ENCODE results near the gene SBK3. TPM values are rescaled to one million over a fixed set of nuclear protein-coding genes. Genes with fewer than 3 reads are reported as not detected.

SBK3 gene
- total and polyA plus RNA-seq, 10 of the 15 experiments (the other 5 are each of a cell fraction or from before 2014, with no cell fraction given) = not detected

DNA sequence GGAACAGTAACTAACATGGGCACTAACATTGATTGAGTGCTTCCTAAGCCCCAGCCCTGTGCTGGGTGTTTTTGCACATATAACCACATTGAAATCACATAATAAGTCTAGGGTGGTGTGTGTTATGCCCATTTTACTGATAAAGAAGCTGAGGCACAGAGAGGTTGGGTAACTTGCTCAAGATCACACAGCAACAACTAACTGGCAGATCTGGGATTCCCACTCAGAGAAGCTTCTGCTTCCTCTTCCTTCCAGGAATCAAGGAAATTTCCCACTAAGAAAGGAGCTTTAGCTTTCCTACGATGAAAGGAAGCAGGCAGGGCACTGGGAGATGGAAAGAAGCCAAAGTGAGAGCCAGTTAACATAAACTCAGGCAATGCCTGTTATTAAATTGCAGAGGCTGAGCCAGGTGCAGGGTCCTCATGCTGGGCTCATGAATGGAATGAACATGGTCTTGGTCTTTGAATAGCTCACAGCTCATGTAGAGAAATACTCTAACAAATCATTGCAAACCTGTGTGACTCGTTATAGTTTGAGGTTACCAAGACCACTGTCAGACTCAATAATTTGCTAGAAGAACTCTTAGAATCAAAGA is 47.0 kb downstream of the SBK3 start:
- ChIA-PET RAD21 (ENCODE audit: unreplicated experiment) (interaction anchor here (1.2 kb wide), 1 partner anchor 31 kb away, joined by 4 read pairs; no protein-coding TSS in a partner anchor), POLR2A (interaction anchor here (1.1 kb wide), 1 partner anchor 8 kb away, joined by 3 read pairs; no protein-coding TSS in a partner anchor), SMC1A (ENCODE audit: uncharacterized antibody, unreplicated experiment) (interaction anchor here (0.5 to 1.5 kb wide), 2 partner anchors 11 to 77 kb away, joined by 3 to 4 read pairs; no protein-coding TSS in a partner anchor), CTCF (interaction anchor here (1.0 to 1.1 kb wide), 2 partner anchors 16 to 31 kb away, joined by 3 to 4 read pairs; no protein-coding TSS in a partner anchor)
- intact Hi-C loops (cut with micrococcal nuclease; ENCODE audit: unreplicated experiment) = no loop called here
- WGBS (ENCODE audit: insufficient coverage, insufficient replicate concordance, low lambda C conversion rate, missing lambda C conversion rate) = 0% methylated on average over 2 of the region's 2 CpGs
- Histone ChIP-seq H3K4me1 (ENCODE audit: control insufficient read depth, insufficient read depth, low read length) (peaks cover 2% of the 10 kb centered on the region), H3K9me3 (replicated peaks; ENCODE audit: control insufficient read depth, insufficient read depth, low read length) (no peaks in the 10 kb centered on the region), H3K36me3 (ENCODE audit: control insufficient read depth in 2 of 2, insufficient read depth in 2 of 2, low read length in 1 of 2) (no peaks in the 10 kb centered on the region), H3K27ac (ENCODE audit: control insufficient read depth, insufficient read depth) (no peak overlapping the region), H3K4me2 (ENCODE audit: control insufficient read depth, insufficient read depth) (no peak overlapping the region), H3K27me3 (replicated peaks in 1 of 2; ENCODE audit: control insufficient read depth in 2 of 2, insufficient read depth in 2 of 2, low read length in 1 of 2) (no peaks in the 10 kb centered on the region; a peak in 1 of 4 replicates), H3K9ac (ENCODE audit: control insufficient read depth, insufficient read depth, low read length) (no peak overlapping the region), H3K79me2 (ENCODE audit: control insufficient read depth, insufficient read depth, low read length) (no peaks in the 10 kb centered on the region), H4K20me1 (ENCODE audit: control insufficient read depth, insufficient read depth) (no peaks in the 10 kb centered on the region), H3K4me3 (no peak overlapping the region), H2AFZ (ENCODE audit: control insufficient read depth, low read depth, low read length) (no peak overlapping the region)
- in situ Hi-C loops (cut with MboI) = no loop called here
- ATAC-seq (no peak), FAIRE-seq (no peak), DNase-seq (ENCODE audit: low read depth, low spot score) (no peak)
- no peak for TF ChIP-seq RAD21 (IDR thresholded peaks at IDR 0.05; ENCODE audit: insufficient read depth, low read depth, low read length)
- TF ChIP-seq SP1 (IDR thresholded peaks at IDR 0.05; ENCODE audit: low read depth, low read length) = no peak
- TF ChIP-seq STAT1 (conservative IDR thresholded peaks at IDR 0.05) = no peak
- no peak for TF ChIP-seq BHLHE40 (IDR thresholded peaks at IDR 0.05; ENCODE audit: borderline replicate concordance in 1 of 2, low read depth in 2 of 2, low read length in 1 of 2)
- TF ChIP-seq TARDBP (IDR thresholded peaks at IDR 0.05; ENCODE audit: borderline replicate concordance) = no peak
- TF ChIP-seq CEBPB (IDR thresholded peaks at IDR 0.05; ENCODE audit: borderline replicate concordance in 1 of 2, low read depth in 2 of 2, low read length in 2 of 2) = no peak
- no peak for TF ChIP-seq EED (IDR thresholded peaks at IDR 0.05; ENCODE audit: low read depth)
- no peak for TF ChIP-seq SPI1 (IDR thresholded peaks at IDR 0.05; ENCODE audit: borderline replicate concordance, insufficient read depth, low read depth, low read length)
- no peak for TF ChIP-seq ZBTB33 (IDR thresholded peaks at IDR 0.05)
- TF ChIP-seq, protein P1, sequence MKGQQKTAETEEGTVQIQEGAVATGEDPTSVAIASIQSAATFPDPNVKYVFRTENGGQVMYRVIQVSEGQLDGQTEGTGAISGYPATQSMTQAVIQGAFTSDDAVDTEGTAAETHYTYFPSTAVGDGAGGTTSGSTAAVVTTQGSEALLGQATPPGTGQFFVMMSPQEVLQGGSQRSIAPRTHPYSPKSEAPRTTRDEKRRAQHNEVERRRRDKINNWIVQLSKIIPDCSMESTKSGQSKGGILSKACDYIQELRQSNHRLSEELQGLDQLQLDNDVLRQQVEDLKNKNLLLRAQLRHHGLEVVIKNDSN (IDR thresholded peaks at IDR 0.05; ENCODE audit: borderline replicate concordance, extremely low read length, insufficient read depth, low read depth, low read length) = no peak
- no TSS peak for BruUV-seq (replicated peaks)
